GM12892 (cell line): ENCODE measurements around the gene LIPN.

Experiments used
- POLR2A ChIP-seq: IDR thresholded peaks from 2 replicates; pipeline ENCODE4 v1.6.1; 2011; ENCODE audit warnings: low read depth, low read length, control low read depth
- TAF1 ChIP-seq: IDR thresholded peaks from 2 replicates; pipeline ENCODE4 v1.6.1; 2011; ENCODE audit warnings: low read depth, mild to moderate bottlenecking, control low read depth, low read length, borderline replicate concordance

DNA sequence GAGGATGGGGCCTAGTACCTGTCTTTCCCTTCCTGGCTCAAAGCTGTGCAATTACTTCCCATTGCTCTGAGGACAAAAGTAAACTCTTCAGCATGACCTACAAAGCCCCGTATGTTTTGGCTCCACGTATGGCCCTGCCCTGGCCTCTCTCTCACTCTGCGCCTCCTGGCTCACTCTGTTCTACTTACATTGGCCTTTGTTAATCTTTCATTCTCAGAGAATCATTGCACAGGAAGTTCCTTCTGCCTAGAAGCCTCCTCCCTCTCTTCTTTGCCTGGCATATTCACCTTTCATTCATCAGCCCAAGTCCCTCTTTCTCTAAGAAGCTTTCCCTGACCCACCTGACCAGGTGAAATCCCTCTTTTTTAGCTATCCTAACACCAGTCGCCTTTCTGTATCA lies 66.6 kb downstream of the LIPN start:
- TF ChIP-seq POLR2A (no peak), TAF1 (no peak)
